Stimulated activated CD4-positive, alpha-beta T cell treated with anti-CD3 and anti-CD28 coated beads, TNF-alpha, amount 100 ng/mL, for 24 hours (primary cell): Measurements from ENCODE around the gene NCOA1.

Experiments
- DNase-seq, 3 experiments: peaks; one replicate each; pipeline ENCODE4 v3.0.0-alpha.2; 2020; ENCODE audit warnings: low read depth in 3 of 3

The NCOA1 gene

GRCh38 chr2:24690524-24690923 lies 199.5 kb downstream of the NCOA1 start:
- no peak for DNase-seq

GRCh38 chr2:24691806-24692205 lies 200.8 kb downstream of the NCOA1 start:
- DNase-seq = no peak

- no peak for DNase-seq
Measured at GRCh38 chr2:24697792-24698191, 206.7 kb downstream of the NCOA1 start.

- DNase-seq = no peak
Measured at GRCh38 chr2:24702800-24703199, 211.7 kb downstream of the NCOA1 start.

- DNase-seq = no peak
Measured at GRCh38 chr2:24704692-24705091, 213.6 kb downstream of the NCOA1 start.

GRCh38 chr2:24707143-24707542 lies 216.1 kb downstream of the NCOA1 start:
- DNase-seq = no peak

GRCh38 chr2:24708537-24709152 lies 217.6 kb downstream of the NCOA1 start:
- DNase-seq = no peak

GRCh38 chr2:24710806-24711205 lies 219.8 kb downstream of the NCOA1 start:
- DNase-seq = no peak

- no peak for DNase-seq
Measured at GRCh38 chr2:24711865-24712264, 220.8 kb downstream of the NCOA1 start.

GRCh38 chr2:24712296-24712695 lies 221.2 kb downstream of the NCOA1 start:
- DNase-seq = no peak

- DNase-seq = no peak
Measured at GRCh38 chr2:24717263-24717951, 226.4 kb downstream of the NCOA1 start.

GRCh38 chr2:24720310-24720709 lies 229.3 kb downstream of the NCOA1 start:
- no peak for DNase-seq

- no peak for DNase-seq
Measured at GRCh38 chr2:24721470-24721869, 230.4 kb downstream of the NCOA1 start.

- DNase-seq = no peak
Measured at GRCh38 chr2:24722141-24722790, 231.2 kb downstream of the NCOA1 start.

- no peak for DNase-seq
Measured at GRCh38 chr2:24723191-24723590, 232.1 kb downstream of the NCOA1 start.

GRCh38 chr2:24723665-24724064 lies 232.6 kb downstream of the NCOA1 start:
- no peak for DNase-seq

- no peak for DNase-seq
Measured at GRCh38 chr2:24724111-24724775, 233.2 kb downstream of the NCOA1 start.

GRCh38 chr2:24725956-24726355 lies 234.9 kb downstream of the NCOA1 start:
- DNase-seq = no peak

- no peak for DNase-seq
Measured at GRCh38 chr2:24730481-24730880, 239.4 kb downstream of the NCOA1 start.

- DNase-seq = no peak
Measured at GRCh38 chr2:24731040-24731439, 240.0 kb downstream of the NCOA1 start.

GRCh38 chr2:24731923-24732322 lies 240.9 kb downstream of the NCOA1 start:
- no peak for DNase-seq

GRCh38 chr2:24734741-24735140 lies 243.7 kb downstream of the NCOA1 start:
- no peak for DNase-seq
